ENCODE data around the gene KMT2A.

Gene KMT2A

DNA sequence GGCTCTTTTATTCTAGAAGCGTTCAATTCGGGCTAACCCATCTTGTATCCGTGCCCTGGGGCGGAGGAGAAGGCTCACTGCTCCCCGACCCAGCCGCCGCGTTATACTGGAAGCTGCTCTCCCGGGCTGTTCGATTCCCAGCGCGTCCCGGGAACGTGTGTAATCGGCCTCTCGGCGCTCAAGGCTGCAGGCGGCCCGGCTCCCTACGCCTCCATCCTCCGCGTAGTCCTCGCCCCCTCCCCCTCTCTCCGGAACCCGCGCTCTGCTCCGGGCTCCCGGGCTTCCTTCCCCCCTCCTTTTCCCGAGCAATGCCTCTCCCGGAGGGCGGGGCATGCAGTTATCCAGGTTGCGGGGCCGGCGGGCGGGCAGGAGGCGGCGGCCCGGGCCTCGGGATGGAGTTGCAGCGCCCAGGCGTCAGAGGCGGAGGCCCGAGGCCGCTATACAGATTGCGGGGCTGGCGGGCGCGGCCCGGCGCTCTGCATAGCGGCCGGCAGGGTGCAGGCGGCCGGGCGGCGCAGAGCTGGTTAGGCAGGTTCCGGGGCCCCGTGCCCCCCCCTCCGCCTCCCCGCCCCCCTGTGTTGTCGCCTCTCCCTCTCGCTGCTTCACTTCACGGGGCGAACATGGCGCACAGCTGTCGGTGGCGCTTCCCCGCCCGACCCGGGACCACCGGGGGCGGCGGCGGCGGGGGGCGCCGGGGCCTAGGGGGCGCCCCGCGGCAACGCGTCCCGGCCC, at the start of gene KMT2A:
TSS of gene KMT2A (plus strand) at position 600 of the 732 bp plus-strand sequence. CDS start at position 621, 21 bp downstream.
- H2AFZ ChIP-seq (ENCODE audit: low read length), result peak within 1 kb of the TSS; percentile 89
- TF ChIP-seq EZH2phosphoT487 (IDR thresholded peaks at IDR 0.05; ENCODE audit: borderline replicate concordance) (no peak), CTCF (conservative IDR thresholded peaks at IDR 0.05; ENCODE audit: low read length) (no peak)

DNA sequence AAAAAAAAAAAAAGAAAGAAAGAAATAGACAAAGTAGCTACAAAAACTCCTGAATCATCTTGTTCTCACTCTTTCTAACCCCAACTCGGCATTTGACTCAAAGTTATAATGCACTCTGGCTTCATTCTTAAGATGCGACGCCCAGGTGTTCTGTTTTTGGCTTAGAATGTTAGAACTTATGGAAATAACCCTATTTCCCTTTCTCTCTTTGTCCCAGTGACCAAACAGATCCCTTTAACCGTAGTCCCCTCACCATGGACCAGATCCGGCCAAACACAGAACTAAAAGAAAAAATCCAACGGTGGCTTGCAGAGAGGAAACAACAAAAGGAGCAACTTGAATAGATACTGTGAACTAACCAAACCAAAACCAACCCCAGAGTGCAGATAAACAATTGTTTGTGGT, 40.2 kb upstream of the KMT2A start:
- H3F3A ChIP-seq (ENCODE audit: low read depth), result no peaks in the 10 kb centered on the region
- H3K27me3 ChIP-seq (ENCODE audit: insufficient read depth, low read length, poor library complexity, severe bottlenecking), result no peaks in the 10 kb centered on the region
- H3K4me2 ChIP-seq (ENCODE audit: low read depth, low read length, poor library complexity, severe bottlenecking), result no peak overlapping the region
- peaks cover 51% of the 10 kb centered on the region; the same call in 1 of the 2 replicates for H3K36me3 ChIP-seq (ENCODE audit: insufficient read depth, low read length)
- peaks cover 8% of the 10 kb centered on the region for H3K4me1 ChIP-seq (ENCODE audit: insufficient read depth, low read length, poor library complexity, severe bottlenecking)
- H3K9me3 ChIP-seq (ENCODE audit: insufficient read depth, low read depth, low read length), result no peaks in the 10 kb centered on the region
- no peak overlapping the region for H2AFZ ChIP-seq (ENCODE audit: low read length)
- no peak overlapping the region for H3K9ac ChIP-seq (ENCODE audit: low read depth, low read length, poor library complexity, severe bottlenecking)
- H4K20me1 ChIP-seq (ENCODE audit: insufficient read depth, low read length, poor library complexity, severe bottlenecking), result no peaks in the 10 kb centered on the region
- no peaks in the 10 kb centered on the region for H3K9me2 ChIP-seq (replicated peaks; ENCODE audit: low read depth, low read length)
- TF ChIP-seq CTCF (conservative IDR thresholded peaks at IDR 0.05; ENCODE audit: low read length) (no peak), EZH2phosphoT487 (IDR thresholded peaks at IDR 0.05; ENCODE audit: borderline replicate concordance) (no peak)
- 0 out of 2 replicates have a peak, but pooled peaks cover 7% of the 10 kb centered on the region for H3K79me2 ChIP-seq (ENCODE audit: insufficient read depth, low read length)
- H3K4me3 ChIP-seq (ENCODE audit: low read length, poor library complexity, severe bottlenecking), result no peak overlapping the region

More for the DNA sequence above, at the start of gene KMT2A:
- Histone ChIP-seq H3K4me3 (ENCODE audit: low read length, poor library complexity, severe bottlenecking) (peak within 1 kb of the TSS; percentile 92), H3K4me2 (ENCODE audit: low read depth, low read length, poor library complexity, severe bottlenecking) (peak within 1 kb of the TSS; percentile 99), H4K20me1 (ENCODE audit: insufficient read depth, low read length, poor library complexity, severe bottlenecking) (peaks cover 40% of the 10 kb centered on the region), H3K4me1 (ENCODE audit: insufficient read depth, low read length, poor library complexity, severe bottlenecking) (peaks cover 33% of the 10 kb centered on the region), H3K9me3 (ENCODE audit: insufficient read depth, low read depth, low read length) (no peaks in the 10 kb centered on the region), H3K9ac (ENCODE audit: low read depth, low read length, poor library complexity, severe bottlenecking) (peak within 1 kb of the TSS; percentile 95), H3K9me2 (replicated peaks; ENCODE audit: low read depth, low read length) (no peaks in the 10 kb centered on the region), H3K36me3 (ENCODE audit: insufficient read depth, low read length) (no peaks in the 10 kb centered on the region), H3K79me2 (ENCODE audit: insufficient read depth, low read length) (peaks cover 45% of the 10 kb centered on the region), H3K27me3 (ENCODE audit: insufficient read depth, low read length, poor library complexity, severe bottlenecking) (no peaks in the 10 kb centered on the region), H3F3A (ENCODE audit: low read depth) (peaks cover 10% of the 10 kb centered on the region; the same call in 1 of the 2 replicates)

GRCh38 chr11:118397448-118397847, 38.8 kb upstream of the KMT2A start:
- Histone ChIP-seq H3K4me2 (ENCODE audit: low read depth, low read length, poor library complexity, severe bottlenecking) (no peak overlapping the region), H3K4me3 (ENCODE audit: low read length, poor library complexity, severe bottlenecking) (no peak overlapping the region), H3F3A (ENCODE audit: low read depth) (no peaks in the 10 kb centered on the region), H3K9me3 (ENCODE audit: insufficient read depth, low read depth, low read length) (no peaks in the 10 kb centered on the region), H3K4me1 (ENCODE audit: insufficient read depth, low read length, poor library complexity, severe bottlenecking) (peaks cover 11% of the 10 kb centered on the region), H3K9me2 (replicated peaks; ENCODE audit: low read depth, low read length) (no peaks in the 10 kb centered on the region), H3K27me3 (ENCODE audit: insufficient read depth, low read length, poor library complexity, severe bottlenecking) (no peaks in the 10 kb centered on the region), H3K79me2 (ENCODE audit: insufficient read depth, low read length) (peaks cover 19% of the 10 kb centered on the region), H4K20me1 (ENCODE audit: insufficient read depth, low read length, poor library complexity, severe bottlenecking) (peaks cover 10% of the 10 kb centered on the region), H2AFZ (ENCODE audit: low read length) (no peak overlapping the region), H3K36me3 (ENCODE audit: insufficient read depth, low read length) (peaks cover 42% of the 10 kb centered on the region; the same call in 1 of the 2 replicates), H3K9ac (ENCODE audit: low read depth, low read length, poor library complexity, severe bottlenecking) (no peak overlapping the region)
- TF ChIP-seq EZH2phosphoT487 (IDR thresholded peaks at IDR 0.05; ENCODE audit: borderline replicate concordance) (no peak), CTCF (conservative IDR thresholded peaks at IDR 0.05; ENCODE audit: low read length) (no peak)

All from Loucy (cell line).